Endothelial cell of umbilical vein (primary cell): ENCODE data around the gene NDUFAB1.

Experiments used
- CTCF ChIP-seq, 2 donors: IDR thresholded peaks; 1 replicate in 1 of 2; 2 replicates in 1 of 2; pipeline ENCODE4 v1.5.1; 2011; ENCODE audit warnings: low read length in 2 of 2, mild to moderate bottlenecking in 2 of 2, moderate library complexity in 2 of 2, control low read depth in 1 of 2, inconsistent platforms in 1 of 2, low read depth in 1 of 2; ENCODE audit not compliant: insufficient read depth in 1 of 2; ENCODE audit errors: extremely low read depth in 1 of 2
- EZH2 ChIP-seq: IDR thresholded peaks from 2 replicates; pipeline ENCODE4 v1.6.1; 2012; ENCODE audit warnings: borderline replicate concordance, low read depth, mild to moderate bottlenecking, moderate library complexity, low read length, inconsistent platforms; ENCODE audit not compliant: severe bottlenecking
- GATA2 ChIP-seq: IDR thresholded peaks from 2 replicates; pipeline ENCODE4 v1.7.0; 2011; ENCODE audit warnings: low read depth, mild to moderate bottlenecking, moderate library complexity, mixed read lengths, low read length; ENCODE audit not compliant: insufficient read length, insufficient read depth
- POLR2AphosphoS5 ChIP-seq: IDR thresholded peaks from 2 replicates; pipeline ENCODE4 v1.6.1; 2012; ENCODE audit warnings: low read depth, mild to moderate bottlenecking, control low read depth, low read length, moderate library complexity; ENCODE audit not compliant: insufficient read depth
- TF ChIP-seq, protein P1 (sequence below): IDR thresholded peaks from 2 replicates; pipeline ENCODE4 v1.6.1; 2011; ENCODE audit not compliant: insufficient read depth, insufficient read length

- TF ChIP-seq GATA2, result no peak
- TF ChIP-seq CTCF (IDR thresholded peaks at IDR 0.05; ENCODE audit: extremely low read depth in 1 of 2, insufficient read depth in 1 of 2, low read depth in 1 of 2, low read length in 2 of 2), result no peak
- no peak for TF ChIP-seq POLR2AphosphoS5
- TF ChIP-seq, protein P1, sequence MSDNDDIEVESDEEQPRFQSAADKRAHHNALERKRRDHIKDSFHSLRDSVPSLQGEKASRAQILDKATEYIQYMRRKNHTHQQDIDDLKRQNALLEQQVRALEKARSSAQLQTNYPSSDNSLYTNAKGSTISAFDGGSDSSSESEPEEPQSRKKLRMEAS, result no peak
- no peak for TF ChIP-seq EZH2
Observed at GRCh38 chr16:23611936-23612335, 15.8 kb upstream of the NDUFAB1 start.
